Stomach smooth muscle (tissue), 2 donors: ENCODE measurements around the gene TJP3.

ENCODE experiments used
- H3K27ac ChIP-seq: one replicate; pipeline ENCODE4 v1.7.0; 2013; ENCODE audit warnings: mild to moderate bottlenecking, low read length, inconsistent platforms
- H3K27me3 ChIP-seq, 2 donors: one replicate each; pipeline ENCODE4 v1.7.0; 2013; ENCODE audit warnings: low read length in 2 of 2; ENCODE audit not compliant: insufficient read depth in 2 of 2, control insufficient read depth in 1 of 2
- H3K36me3 ChIP-seq, 2 donors: one replicate each; pipeline ENCODE4 v1.7.0; 2013; ENCODE audit warnings: low read length in 2 of 2; ENCODE audit not compliant: control insufficient read depth in 2 of 2, insufficient read depth in 2 of 2
- H3K4me1 ChIP-seq: one replicate; pipeline ENCODE4 v1.7.0; 2013; ENCODE audit warnings: low read length; ENCODE audit not compliant: control insufficient read depth, insufficient read depth
- H3K4me3 ChIP-seq, 2 donors: one replicate each; pipeline ENCODE4 v1.7.0; 2013; ENCODE audit warnings: low read length in 2 of 2
- H3K9ac ChIP-seq, 2 donors: one replicate each; pipeline ENCODE4 v1.7.0; 2013; ENCODE audit warnings: low read length in 2 of 2, mild to moderate bottlenecking in 1 of 2
- H3K9me3 ChIP-seq, 2 donors: one replicate each; pipeline ENCODE4 v1.7.0; 2013; ENCODE audit warnings: low read length in 2 of 2; ENCODE audit not compliant: control insufficient read depth in 2 of 2
- donor health status: healthy.
- donor health status: Pancreatic carcinoma.

The TJP3 gene

DNA sequence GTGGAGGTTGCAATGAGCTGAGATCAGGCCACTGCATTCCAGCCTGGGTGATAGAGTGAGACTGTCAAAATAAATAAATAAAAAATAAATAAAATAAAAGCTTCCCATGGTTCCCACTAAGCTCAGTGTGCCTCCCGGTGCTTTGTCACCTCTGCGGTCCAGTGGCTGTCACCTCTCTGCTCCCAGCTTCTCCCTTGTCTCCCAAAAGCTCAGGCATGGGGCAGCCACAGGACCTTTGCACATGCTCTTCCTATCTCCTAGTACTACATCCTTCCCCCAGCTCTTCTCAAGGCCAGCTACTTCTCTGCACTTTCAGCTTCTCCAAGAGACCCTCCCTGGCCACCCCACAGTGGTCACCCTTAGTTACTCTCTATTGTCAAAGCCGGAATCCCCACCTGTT lies 85.6 kb downstream of the TJP3 start:
- Histone ChIP-seq H3K4me3 (no peak overlapping the region), H3K27ac (no peak overlapping the region), H3K9me3 (peaks cover 5 to 6% of the 10 kb centered on the region in 2 donors), H3K9ac (no peak overlapping the region), H3K27me3 (peaks cover 2 to 6% of the 10 kb centered on the region in 2 donors), H3K36me3 (no peaks in the 10 kb centered on the region), H3K4me1 (no peaks in the 10 kb centered on the region)

GRCh38 chr19:3796358-3796757 lies 88.2 kb downstream of the TJP3 start:
- no peak overlapping the region for H3K4me3 ChIP-seq
- peaks cover 3% of the 10 kb centered on the region for H3K4me1 ChIP-seq
- no peaks in the 10 kb centered on the region for H3K36me3 ChIP-seq
- no peak overlapping the region for H3K27ac ChIP-seq
- peaks cover 12 to 18% of the 10 kb centered on the region in 2 donors for H3K27me3 ChIP-seq
- no peak overlapping the region for H3K9ac ChIP-seq
- peaks cover 0 to 6% of the 10 kb centered on the region in 2 donors for H3K9me3 ChIP-seq

- peaks cover 22 to 24% of the 10 kb centered on the region in 2 donors for H3K27me3 ChIP-seq
- no peak overlapping the region for H3K9ac ChIP-seq
- H3K4me1 ChIP-seq = peaks cover 9% of the 10 kb centered on the region
- peaks cover 0 to 6% of the 10 kb centered on the region in 2 donors for H3K9me3 ChIP-seq
- H3K27ac ChIP-seq = no peak overlapping the region
- no peak overlapping the region for H3K4me3 ChIP-seq
- no peaks in the 10 kb centered on the region for H3K36me3 ChIP-seq
These were observed 90.0 kb downstream of the TJP3 start for GRCh38 chr19:3798137-3798536.
